ENCODE results near the gene EEIG1. TPM values are rescaled to one million over a fixed set of nuclear protein-coding genes. Genes with fewer than 3 reads are reported as not detected.
A peak's percentile ranks its signal among the peaks of the same experiment; 100 is the strongest.

The EEIG1 gene
- total and polyA plus RNA-seq, 9 of the 15 experiments (the other 6 are each of a cell fraction or from before 2014, with no cell fraction given), result 0.17 to 16.7 (median 3.6) TPM

DNA sequence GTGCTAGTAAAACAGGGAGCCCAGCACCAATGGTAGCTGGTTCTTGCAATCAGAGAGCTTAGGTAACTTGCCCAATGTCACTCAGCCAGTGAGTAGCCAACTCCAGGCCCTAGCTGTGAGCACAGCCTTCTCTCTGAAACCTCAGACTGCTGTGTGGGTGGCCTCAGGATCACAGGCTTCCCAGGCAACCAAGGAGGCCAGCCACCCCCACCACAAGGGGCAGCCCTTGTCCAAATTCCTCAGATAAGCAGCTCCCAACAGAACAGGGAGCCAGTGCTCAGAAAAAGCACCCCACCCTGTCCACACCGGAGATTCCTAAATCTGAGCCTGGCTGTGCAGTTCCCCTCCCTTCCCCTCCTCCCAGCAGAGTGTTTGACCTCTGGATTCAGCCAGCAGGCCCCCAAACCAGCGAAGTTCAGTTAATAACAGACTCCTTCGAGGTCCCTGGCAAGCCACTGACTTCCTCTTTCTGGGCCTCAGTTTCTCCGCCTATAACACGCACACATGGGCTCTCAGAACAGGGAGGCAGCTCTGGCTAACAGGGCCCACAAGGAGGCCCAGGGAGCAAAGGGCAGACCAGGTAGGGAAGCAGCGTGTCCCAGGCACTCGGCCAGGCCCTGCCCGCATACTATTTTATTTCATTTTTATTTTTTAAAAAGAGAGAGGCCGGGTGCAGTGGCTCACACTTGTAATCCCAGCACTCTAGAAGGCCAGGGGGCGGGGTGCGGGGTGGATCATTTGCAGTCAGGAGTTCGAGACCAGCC lies 2.7 kb downstream of the EEIG1 start (continued):
- TF ChIP-seq ZNF518B (CRISPR knock-in tag; IDR thresholded peaks at IDR 0.05), result no peak
- no peak for TF ChIP-seq RUNX1 (IDR thresholded peaks at IDR 0.05; ENCODE audit: low read depth)
- TF ChIP-seq, protein P1, sequence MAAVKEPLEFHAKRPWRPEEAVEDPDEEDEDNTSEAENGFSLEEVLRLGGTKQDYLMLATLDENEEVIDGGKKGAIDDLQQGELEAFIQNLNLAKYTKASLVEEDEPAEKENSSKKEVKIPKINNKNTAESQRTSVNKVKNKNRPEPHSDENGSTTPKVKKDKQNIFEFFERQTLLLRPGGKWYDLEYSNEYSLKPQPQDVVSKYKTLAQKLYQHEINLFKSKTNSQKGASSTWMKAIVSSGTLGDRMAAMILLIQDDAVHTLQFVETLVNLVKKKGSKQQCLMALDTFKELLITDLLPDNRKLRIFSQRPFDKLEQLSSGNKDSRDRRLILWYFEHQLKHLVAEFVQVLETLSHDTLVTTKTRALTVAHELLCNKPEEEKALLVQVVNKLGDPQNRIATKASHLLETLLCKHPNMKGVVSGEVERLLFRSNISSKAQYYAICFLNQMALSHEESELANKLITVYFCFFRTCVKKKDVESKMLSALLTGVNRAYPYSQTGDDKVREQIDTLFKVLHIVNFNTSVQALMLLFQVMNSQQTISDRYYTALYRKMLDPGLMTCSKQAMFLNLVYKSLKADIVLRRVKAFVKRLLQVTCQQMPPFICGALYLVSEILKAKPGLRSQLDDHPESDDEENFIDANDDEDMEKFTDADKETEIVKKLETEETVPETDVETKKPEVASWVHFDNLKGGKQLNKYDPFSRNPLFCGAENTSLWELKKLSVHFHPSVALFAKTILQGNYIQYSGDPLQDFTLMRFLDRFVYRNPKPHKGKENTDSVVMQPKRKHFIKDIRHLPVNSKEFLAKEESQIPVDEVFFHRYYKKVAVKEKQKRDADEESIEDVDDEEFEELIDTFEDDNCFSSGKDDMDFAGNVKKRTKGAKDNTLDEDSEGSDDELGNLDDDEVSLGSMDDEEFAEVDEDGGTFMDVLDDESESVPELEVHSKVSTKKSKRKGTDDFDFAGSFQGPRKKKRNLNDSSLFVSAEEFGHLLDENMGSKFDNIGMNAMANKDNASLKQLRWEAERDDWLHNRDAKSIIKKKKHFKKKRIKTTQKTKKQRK (IDR thresholded peaks at IDR 0.05; ENCODE audit: borderline replicate concordance, low read depth, low read length), result no peak
- TF ChIP-seq RCOR1 (IDR thresholded peaks at IDR 0.05; ENCODE audit: borderline replicate concordance in 1 of 2, low read depth in 2 of 2, low read length in 2 of 2), result peak in 1 of 2 experiments; percentile 85; a peak in 1 of 4 replicates
- 0 out of 2 replicates have a peak, but pooled peaks have one; percentile 24 for TF ChIP-seq ATF7 (IDR thresholded peaks at IDR 0.05)
- no peak for TF ChIP-seq ZNF707 (CRISPR knock-in tag; conservative IDR thresholded peaks at IDR 0.05)
- no peak for TF ChIP-seq RFX5 (IDR thresholded peaks at IDR 0.05; ENCODE audit: low read depth, low read length)
- TF ChIP-seq PML (IDR thresholded peaks at IDR 0.05; ENCODE audit: low read length), result no peak
- no peak for TF ChIP-seq KDM4B (IDR thresholded peaks at IDR 0.05; ENCODE audit: borderline replicate concordance in 2 of 2, low read depth in 1 of 2)
- peak; percentile 31 to 52; a peak in 3 of 4 replicates for TF ChIP-seq MAZ (CRISPR knock-in tag; conservative IDR thresholded peaks at IDR 0.05 in 1 of 2, IDR thresholded peaks at IDR 0.05 in 1 of 2)
- no peak for TF ChIP-seq ZNF282 (CRISPR knock-in tag; IDR thresholded peaks at IDR 0.05)
- TF ChIP-seq TEAD1 (CRISPR knock-in tag; IDR thresholded peaks at IDR 0.05), result peak; percentile 47 to 55; a peak in 2 of 4 replicates
- TF ChIP-seq KLF6 (CRISPR knock-in tag; IDR thresholded peaks at IDR 0.05; ENCODE audit: borderline replicate concordance), result no peak
- TF ChIP-seq CBX1 (IDR thresholded peaks at IDR 0.05; ENCODE audit: low read depth), result no peak
- no peak for TF ChIP-seq CREB1 (IDR thresholded peaks at IDR 0.05)
- TF ChIP-seq CREB1 (CRISPR knock-in tag; IDR thresholded peaks at IDR 0.05), result no peak
- TF ChIP-seq BACH1 (tag; IDR thresholded peaks at IDR 0.05), result no peak
- peak in 1 of 2 experiments; percentile 69; a peak in 1 of 4 replicates for TF ChIP-seq HDAC1 (IDR thresholded peaks at IDR 0.05)

Measured in K562 (cell line).